Hematopoietic multipotent progenitor cell (in vitro differentiated cells): ENCODE results near the gene GCNT1. TPM values are rescaled to one million over a fixed set of nuclear protein-coding genes. Genes with fewer than 3 reads are reported as not detected.
"Not testable (repeated sequence)": the region's sequence is repeated elsewhere in the genome, so short reads cannot be mapped to it uniquely, and the experiment has no call there.

ENCODE experiments used
- DNase-seq, 3 donors: peaks; one replicate each; pipeline ENCODE4 v3.0.0-alpha.2; 2011 to 2015; ENCODE audit warnings: low read depth in 2 of 3, low spot score in 2 of 3
- total RNA-seq: library from RNA; depleted of rRNA; stranded (reverse); fragments of >200 nt; gene quantifications from one replicate; pipeline ENCODE4 v1.2.3, GENCODE V29; 2012

GCNT1 gene
- total RNA-seq, 1 donor = 35.8 TPM

GRCh38 chr9:76441551-76442322, 17.2 kb upstream of the GCNT1 start:
- no peak for DNase-seq

DNA sequence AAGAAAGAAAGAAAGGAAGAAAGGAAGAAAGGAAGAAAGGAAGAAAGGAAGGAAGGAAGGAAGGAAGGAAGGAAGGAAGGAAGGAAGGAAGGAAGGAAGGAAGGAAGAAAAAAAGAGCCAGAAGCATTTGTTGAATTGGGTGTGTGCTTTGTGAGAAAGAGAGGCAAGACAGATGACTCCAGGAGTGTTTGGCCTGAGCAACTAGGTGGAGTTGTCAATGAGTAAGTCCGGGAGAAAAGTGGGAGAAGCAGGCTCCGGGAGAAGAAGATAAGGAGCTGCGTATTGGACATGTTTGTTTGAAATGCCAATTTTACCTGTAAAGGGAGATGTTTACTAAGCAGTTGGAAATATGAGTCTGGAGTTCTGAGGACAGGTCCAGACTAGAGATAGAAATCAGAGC, 15.1 kb upstream of the GCNT1 start:
- no peak for DNase-seq

- DNase-seq = no peak
Measured at GRCh38 chr9:76444322-76444929, 14.6 kb upstream of the GCNT1 start.

DNA sequence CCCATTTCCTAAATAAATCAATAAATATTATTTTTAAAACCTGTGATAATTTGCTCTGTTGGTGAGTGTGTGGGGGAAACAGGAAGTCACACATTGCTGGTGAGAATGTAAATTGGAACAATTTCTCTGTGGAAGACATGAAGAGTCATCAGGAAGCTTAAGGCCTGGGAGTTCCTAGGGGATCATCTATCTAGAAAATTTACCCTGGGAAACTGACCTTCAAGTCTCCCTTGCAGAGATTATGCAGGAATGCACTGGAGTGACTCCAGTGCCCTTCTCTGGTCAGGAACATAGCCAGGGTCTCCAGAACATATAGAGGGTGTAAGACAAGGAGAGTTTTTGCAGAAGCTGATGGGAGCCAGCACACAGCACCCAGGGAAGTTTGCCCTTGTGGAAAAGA, 13.0 kb upstream of the GCNT1 start:
- no peak for DNase-seq

GRCh38 chr9:76448501-76448900, 10.5 kb upstream of the GCNT1 start:
- no peak for DNase-seq

DNA sequence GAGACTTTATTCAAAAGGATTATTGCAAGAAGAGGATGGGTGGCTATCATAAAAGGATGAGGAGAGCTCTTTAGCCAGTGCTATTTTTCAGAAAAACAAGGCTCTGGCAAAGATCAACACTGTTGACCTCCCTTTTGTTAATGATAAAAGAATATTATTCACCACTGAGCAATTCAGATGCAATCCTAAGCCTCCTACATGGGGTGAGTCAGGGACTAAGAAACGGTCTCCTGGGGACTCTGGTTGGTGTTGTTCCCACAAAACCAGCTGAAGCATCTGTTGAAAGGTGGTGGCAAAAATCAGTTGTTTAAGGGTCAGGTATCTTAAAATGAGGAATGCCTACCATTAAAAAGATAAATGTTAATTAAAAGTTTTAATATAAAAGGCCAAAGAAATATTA, 7.7 kb upstream of the GCNT1 start:
- DNase-seq = no peak

DNA sequence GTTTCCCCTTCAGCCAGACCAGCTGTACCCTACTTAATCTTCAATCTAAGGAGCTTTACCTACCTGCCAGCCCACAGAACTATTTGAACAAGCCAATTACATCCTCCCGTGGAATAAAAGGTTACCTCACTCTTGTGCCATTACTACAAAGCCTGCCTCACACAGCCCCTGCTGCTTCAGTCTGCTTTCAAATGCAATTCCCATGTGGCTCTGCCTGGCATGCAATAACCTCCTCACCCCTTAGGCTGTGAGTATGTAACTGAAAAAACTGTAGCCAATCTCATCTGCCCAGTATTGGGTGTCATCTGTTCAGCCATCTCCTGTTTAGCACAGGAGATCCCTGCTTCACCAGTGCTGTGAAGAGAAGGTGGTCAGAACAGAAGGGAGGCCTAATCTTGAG, 6.1 kb upstream of the GCNT1 start:
- DNase-seq = no peak

- DNase-seq = no peak
Measured at GRCh38 chr9:76453785-76454184, 5.2 kb upstream of the GCNT1 start.

DNA sequence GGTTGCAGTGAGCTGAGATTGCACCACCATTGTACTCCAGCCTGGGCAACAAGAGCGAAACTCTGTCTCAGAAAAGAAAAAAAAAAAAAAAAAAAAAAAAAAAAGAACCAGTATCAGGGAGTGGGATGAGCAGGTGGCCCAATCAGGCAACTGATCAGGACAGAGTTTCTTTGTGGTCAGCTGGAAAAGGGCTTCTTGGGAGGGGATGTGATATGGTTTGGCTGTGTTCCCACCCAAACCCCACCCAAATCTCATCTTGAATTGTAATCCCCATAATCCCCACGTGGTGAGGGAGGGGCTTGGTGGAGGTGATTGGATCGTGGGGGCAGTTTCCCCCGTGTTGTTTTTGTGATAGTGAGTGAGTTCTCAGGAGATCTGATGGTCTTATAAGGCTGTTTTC, 4.7 kb upstream of the GCNT1 start:
- no peak for DNase-seq

DNA sequence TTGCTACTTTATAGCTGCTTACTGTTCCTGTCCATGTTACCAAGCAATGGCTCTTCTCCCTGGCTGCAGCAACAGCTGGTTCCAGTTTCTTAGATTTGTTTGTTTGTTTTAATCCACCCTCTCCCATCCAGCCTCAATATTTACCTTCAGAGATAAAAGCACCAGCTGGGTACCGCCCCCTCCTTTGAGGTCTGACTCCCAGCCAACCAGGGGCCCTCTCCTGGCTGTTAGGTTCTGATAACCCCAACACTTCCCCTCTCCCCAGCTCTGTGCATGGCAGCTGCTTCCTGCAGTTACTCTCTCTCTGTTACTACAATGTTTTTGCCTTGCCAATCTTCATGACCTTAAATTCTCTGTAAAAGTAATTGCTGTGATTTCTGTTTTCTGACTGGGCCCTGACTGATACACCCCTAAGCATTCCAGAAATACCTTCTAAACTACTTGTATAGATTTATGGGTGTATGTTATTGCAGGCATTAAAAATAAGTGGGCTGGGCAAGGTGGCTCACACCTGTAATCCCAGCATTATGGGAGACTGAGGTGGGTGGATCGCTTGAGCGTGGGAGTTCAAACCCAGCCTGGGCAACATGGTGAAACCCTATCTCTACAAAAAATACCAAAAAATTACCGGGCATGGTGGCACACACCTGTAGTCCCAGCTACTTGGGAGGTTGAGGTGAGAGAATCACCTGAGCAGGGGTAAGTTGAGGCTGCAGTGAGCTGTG, 2.6 kb upstream of the GCNT1 start:
- DNase-seq = peak in 2 of 3 donors; percentile 96 to 99

DNA sequence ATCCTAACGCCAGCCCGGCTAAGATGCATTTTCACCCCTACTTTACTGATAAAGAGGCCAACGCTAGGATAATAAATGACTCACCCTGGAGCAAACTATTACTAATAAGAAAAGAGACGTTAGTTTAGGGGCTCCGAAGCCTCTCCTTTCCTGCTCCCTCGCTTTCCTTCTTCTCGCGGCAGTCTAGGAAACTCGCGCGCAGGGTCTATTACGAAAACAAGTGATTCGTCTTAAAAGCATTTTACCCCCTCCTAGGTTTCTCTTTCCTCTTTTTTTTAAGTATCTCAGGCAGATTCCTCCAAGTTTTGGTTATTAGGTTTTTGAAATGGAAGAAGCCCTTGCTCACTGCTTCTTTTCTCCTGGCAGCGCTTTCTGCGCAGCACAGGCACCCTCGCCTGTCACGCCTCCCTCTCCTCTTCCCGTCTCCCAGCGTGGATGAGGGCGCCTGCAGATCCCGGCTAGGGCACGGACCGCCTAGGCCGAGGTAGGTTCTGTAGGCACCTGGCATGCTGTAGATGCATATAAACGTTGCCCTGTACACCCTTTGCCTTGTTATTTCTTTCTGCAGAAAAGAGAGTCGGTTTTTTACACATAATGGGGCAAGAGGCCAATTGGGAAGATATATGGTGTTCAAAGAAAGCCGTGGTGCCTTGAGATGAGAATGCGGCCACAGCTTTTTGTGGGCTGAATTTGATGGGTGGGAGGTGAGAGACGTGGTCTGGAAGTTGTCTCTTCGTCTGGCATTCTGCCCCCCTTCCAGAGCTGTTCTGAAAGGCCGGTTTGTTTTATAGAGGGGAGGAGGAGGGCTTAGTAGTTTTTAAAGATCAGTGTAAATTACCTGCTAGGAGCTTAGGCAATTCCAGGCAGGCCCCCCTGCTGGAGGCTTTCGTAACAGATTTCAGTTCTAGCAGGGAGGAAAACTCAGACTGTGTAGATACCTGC, 983 bp downstream of the GCNT1 start:
- peak in 2 of 3 donors; percentile 48 to 55 for DNase-seq

- DNase-seq = no peak
Measured at GRCh38 chr9:76462126-76462525, 3.1 kb downstream of the GCNT1 start.

GRCh38 chr9:76463211-76463610, 4.2 kb downstream of the GCNT1 start:
- no peak for DNase-seq

DNA sequence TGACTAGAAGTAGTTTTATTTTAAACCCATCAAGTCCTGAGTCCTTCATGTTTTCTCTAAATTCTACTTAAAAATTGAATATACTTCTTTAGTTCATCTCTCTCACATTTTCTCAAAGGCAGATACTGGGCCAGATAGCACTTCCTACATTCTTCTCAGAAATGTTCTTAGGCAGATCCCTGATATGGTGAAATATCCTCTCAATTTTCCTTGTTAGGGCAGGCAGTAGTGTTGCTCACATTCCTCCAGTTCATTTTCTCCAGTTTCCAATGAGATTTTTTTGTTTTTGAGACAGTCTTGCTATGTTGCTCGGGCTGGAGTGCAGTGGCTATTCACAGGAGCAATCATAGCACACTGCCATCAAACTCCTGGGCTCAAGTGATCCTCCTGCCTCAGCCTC, 5.7 kb downstream of the GCNT1 start:
- no peak for DNase-seq

- no peak for DNase-seq
Measured at GRCh38 chr9:76465442-76466298, 6.7 kb downstream of the GCNT1 start.

DNA sequence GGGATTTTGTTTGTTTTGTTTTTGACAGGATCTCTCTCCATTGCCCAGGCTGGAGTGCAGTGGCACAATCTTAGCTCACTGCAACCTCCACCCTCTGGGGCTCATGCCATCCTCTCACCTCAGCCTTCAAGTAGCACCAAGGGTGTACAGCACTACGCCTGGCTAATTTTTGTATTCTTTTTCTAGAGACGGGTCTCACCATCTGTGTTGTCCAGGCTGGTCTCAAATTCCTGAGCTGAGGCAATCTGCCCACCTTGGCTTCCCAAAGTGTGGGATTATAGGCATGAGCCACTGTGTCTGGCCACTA, 7.3 kb downstream of the GCNT1 start:
- DNase-seq = no peak

- no peak for DNase-seq
Measured at GRCh38 chr9:76474419-76474818, 15.4 kb downstream of the GCNT1 start.

DNA sequence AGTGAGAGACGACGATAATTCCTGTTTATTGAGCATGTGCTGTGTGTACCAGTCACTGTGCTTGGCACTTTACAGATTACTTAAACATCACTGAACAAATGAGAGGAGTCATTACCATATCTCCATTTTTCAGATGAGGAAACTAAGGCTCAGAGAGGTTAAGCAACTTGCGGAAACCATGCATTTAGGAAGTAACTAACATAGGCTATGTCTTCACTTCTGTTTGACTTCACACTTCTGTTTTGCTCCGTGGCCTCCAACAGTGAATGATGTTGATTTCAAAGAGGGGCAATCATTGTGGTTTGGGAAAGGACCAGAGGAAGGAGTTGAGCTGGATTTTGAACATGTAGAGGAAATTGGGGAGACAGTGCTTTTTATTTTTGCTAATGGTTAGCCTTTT, 16.7 kb downstream of the GCNT1 start:
- no peak for DNase-seq

- not testable (repeated sequence) for DNase-seq
Measured at GRCh38 chr9:76477818-76478217, 18.8 kb downstream of the GCNT1 start.

DNA sequence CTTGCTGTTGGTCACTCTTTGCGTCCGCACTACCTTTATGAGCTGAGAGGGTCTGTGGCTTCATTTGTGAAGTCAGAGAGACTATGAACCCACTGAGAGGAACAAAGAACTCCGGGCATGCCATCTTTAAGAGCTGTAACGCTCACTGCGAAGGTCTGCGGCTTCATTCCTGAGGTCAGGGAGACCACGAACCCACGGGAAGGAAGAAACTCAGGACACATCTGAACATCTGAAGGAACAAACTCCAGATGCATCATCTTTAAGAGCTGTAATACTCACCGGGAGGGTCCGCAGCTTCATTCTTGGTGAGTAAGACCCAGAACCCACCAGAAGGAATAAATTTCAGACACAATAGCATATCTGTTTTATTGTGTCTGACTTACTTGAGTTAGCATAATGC, 19.2 kb downstream of the GCNT1 start:
- DNase-seq = peak in 1 of 3 donors; percentile 56
